HPDE6-E6E7 (cell line): ENCODE measurements around the gene XAGE2.

Experiments
- DNase-seq: peaks from one replicate; pipeline ENCODE4 v3.0.0; 2011; ENCODE audit warnings: missing footprints; ENCODE audit errors: extremely low spot score

Gene XAGE2

GRCh38 chrX:52424656-52425055 is 55.8 kb downstream of the XAGE2 start:
- no peak for DNase-seq
